ENCODE data around the gene PLPPR3.

Gene PLPPR3

GRCh38 chr19:772730-773436 is 48.9 kb downstream of the PLPPR3 start:
- no peak for DNase-seq (ENCODE audit: low read depth)

GRCh38 chr19:772063-772462 is 49.7 kb downstream of the PLPPR3 start:
- no peak for DNase-seq (ENCODE audit: low read depth)

- DNase-seq (ENCODE audit: low read depth): no peak
Observed at GRCh38 chr19:771332-771785, 50.4 kb downstream of the PLPPR3 start.

- DNase-seq (ENCODE audit: low read depth): no peak
Observed at GRCh38 chr19:769616-770015, 52.1 kb downstream of the PLPPR3 start.

- DNase-seq (ENCODE audit: low read depth): no peak
Observed at GRCh38 chr19:768424-768823, 53.3 kb downstream of the PLPPR3 start.

GRCh38 chr19:765179-765738 is 56.5 kb downstream of the PLPPR3 start:
- DNase-seq (ENCODE audit: low read depth): no peak

GRCh38 chr19:764301-764700 is 57.5 kb downstream of the PLPPR3 start:
- no peak for DNase-seq (ENCODE audit: low read depth)

GRCh38 chr19:763869-764268 is 57.9 kb downstream of the PLPPR3 start:
- DNase-seq (ENCODE audit: low read depth): no peak

- DNase-seq (ENCODE audit: low read depth): no peak
Observed at GRCh38 chr19:763181-763580, 58.6 kb downstream of the PLPPR3 start.

Measured in activated T-cell treated with anti-CD3 and anti-CD28 coated beads for 24 hours (primary cell).